Measurements from ENCODE around the gene PLTP. TPM values are rescaled to one million over a fixed set of nuclear protein-coding genes. Genes with fewer than 3 reads are reported as not detected.

Gene PLTP
- total RNA-seq, 2 donors from 2014 or later = 6.6 to 12.1 TPM

GRCh38 chr20:45848969-45849582 lies 62.9 kb downstream of the PLTP start:
- H3K4me1 Mint-ChIP-seq = no peaks in the 10 kb centered on the region
- peaks cover 76% of the 10 kb centered on the region for H3K36me3 Mint-ChIP-seq (ENCODE audit: low read depth)
- H3K27ac Mint-ChIP-seq = peak overlapping the region; percentile 54
- no peaks in the 10 kb centered on the region for H3K9me3 Mint-ChIP-seq
- ATAC-seq (replicated peaks) = no peak
- H3K4me3 Mint-ChIP-seq = no peak overlapping the region
- H3K27me3 Mint-ChIP-seq = no peaks in the 10 kb centered on the region

Other genes with a start within 250 kb of the PLTP start
- gene WFDC11, start 241.9 kb downstream of the PLTP start, total RNA-seq = not detected
- not detected for gene WFDC13, start 210.1 kb downstream of the PLTP start, total RNA-seq
- not detected for gene WFDC10B, start 207.1 kb downstream of the PLTP start, total RNA-seq
- not detected for gene SPINT4, start 189.8 kb downstream of the PLTP start, total RNA-seq
- gene WFDC3, start 120.3 kb downstream of the PLTP start, total RNA-seq = not detected
- 10 to 100 TPM; 13.0 to 26.2 TPM for gene DNTTIP1, start 120.2 kb downstream of the PLTP start, total RNA-seq
- 100 to 1,000 TPM; 209 to 224 TPM for gene UBE2C, start 99.5 kb downstream of the PLTP start, total RNA-seq
- gene TNNC2, start 84.8 kb downstream of the PLTP start, total RNA-seq = under 1 TPM in 1 of 2 donors, not detected in 1; 0.37 TPM
- 1 to 10 TPM; 2.2 to 2.6 TPM for gene SNX21, start 78.4 kb downstream of the PLTP start, total RNA-seq
- gene ACOT8, start 54.8 kb downstream of the PLTP start, total RNA-seq = 10 to 100 TPM; 21.4 to 23.2 TPM
- gene ZSWIM3, start 54.5 kb downstream of the PLTP start, total RNA-seq = 1 to 10 TPM; 7.1 to 7.6 TPM
- 10 to 100 TPM in 1 of 2 donors, 1 to 10 TPM in 1; 7.8 to 16.0 TPM for gene ZSWIM1, start 30.9 kb downstream of the PLTP start, total RNA-seq
- gene SPATA25, start 24.5 kb downstream of the PLTP start, total RNA-seq = under 1 TPM; 0.69 to 0.74 TPM
- gene NEURL2, start 20.9 kb downstream of the PLTP start, total RNA-seq = 1 to 10 TPM; 1.7 to 2.1 TPM
- 100 to 1,000 TPM; 117 to 152 TPM for gene CTSA, start 20.8 kb downstream of the PLTP start, total RNA-seq
- gene PCIF1, start 22.5 kb upstream of the PLTP start, total RNA-seq = 10 to 100 TPM; 33.1 to 34.3 TPM
- 10 to 100 TPM; 46.0 to 53.9 TPM for gene ZNF335, start 60.0 kb upstream of the PLTP start, total RNA-seq
- gene MMP9, start 96.8 kb upstream of the PLTP start, total RNA-seq = not detected
- under 1 TPM in 1 of 2 donors, not detected in 1; 0.61 TPM for gene SLC12A5, start 117.1 kb upstream of the PLTP start, total RNA-seq
- gene NCOA5, start 177.8 kb upstream of the PLTP start, total RNA-seq = 10 to 100 TPM; 16.4 to 31.6 TPM
- gene CD40, start 206.2 kb upstream of the PLTP start, total RNA-seq = 1 to 10 TPM; 1.5 to 7.8 TPM